Right lobe of liver (tissue), 4 donors: ENCODE measurements around the gene TAF12.

ENCODE experiments used
- POLR2A ChIP-seq: fragments of 450-650 bp; IDR thresholded peaks from one replicate; pipeline ENCODE4 v1.6.1; 2017; ENCODE audit warnings: antibody characterized with exemption, mild to moderate bottlenecking
- TF ChIP-seq, protein P1 (sequence below), 4 donors: fragments of 200-600 bp in 3 of 4; fragments of 450-650 bp in 1 of 4; IDR thresholded peaks; one replicate each; pipeline versions ENCODE4 v1.5.1 to v1.8.0; 2016 to 2022; ENCODE audit warnings: antibody characterized with exemption in 4 of 4, mild to moderate bottlenecking in 2 of 4
- donor health status: DM: no; HTN: no; CAD: no.
- donor health status: DM: no; HTN: no; CAD: no.
- donor health status: DM: no; HTN: yes; CAD: no.

GRCh38 chr1:28566931-28567330 lies 75.9 kb downstream of the TAF12 start:
- TF ChIP-seq, protein P1, sequence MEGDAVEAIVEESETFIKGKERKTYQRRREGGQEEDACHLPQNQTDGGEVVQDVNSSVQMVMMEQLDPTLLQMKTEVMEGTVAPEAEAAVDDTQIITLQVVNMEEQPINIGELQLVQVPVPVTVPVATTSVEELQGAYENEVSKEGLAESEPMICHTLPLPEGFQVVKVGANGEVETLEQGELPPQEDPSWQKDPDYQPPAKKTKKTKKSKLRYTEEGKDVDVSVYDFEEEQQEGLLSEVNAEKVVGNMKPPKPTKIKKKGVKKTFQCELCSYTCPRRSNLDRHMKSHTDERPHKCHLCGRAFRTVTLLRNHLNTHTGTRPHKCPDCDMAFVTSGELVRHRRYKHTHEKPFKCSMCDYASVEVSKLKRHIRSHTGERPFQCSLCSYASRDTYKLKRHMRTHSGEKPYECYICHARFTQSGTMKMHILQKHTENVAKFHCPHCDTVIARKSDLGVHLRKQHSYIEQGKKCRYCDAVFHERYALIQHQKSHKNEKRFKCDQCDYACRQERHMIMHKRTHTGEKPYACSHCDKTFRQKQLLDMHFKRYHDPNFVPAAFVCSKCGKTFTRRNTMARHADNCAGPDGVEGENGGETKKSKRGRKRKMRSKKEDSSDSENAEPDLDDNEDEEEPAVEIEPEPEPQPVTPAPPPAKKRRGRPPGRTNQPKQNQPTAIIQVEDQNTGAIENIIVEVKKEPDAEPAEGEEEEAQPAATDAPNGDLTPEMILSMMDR (IDR thresholded peaks at IDR 0.05): no peak
- TF ChIP-seq POLR2A: no peak
